Caco-2 (cell line): ENCODE measurements around the gene COX5A. TPM values are rescaled to one million over a fixed set of nuclear protein-coding genes. Genes with fewer than 3 reads are reported as not detected.

Source experiments
- BruUV-seq: library from RNA; stranded (reverse); fragments of 400-500 nt; replicated peaks from 2 replicates; lab custom pipeline; 2021; lab: Mats Ljungman, UMichigan
- CTCF ChIA-PET: fragments of 300-600 bp; sonication (Branson Sonifier 250); formaldehyde crosslinking; loops from one replicate; lab custom pipeline; 2022; ENCODE audit warnings: antibody characterized with exemption; lab: Charles Lee
- POLR2A ChIA-PET: fragments of 300-600 bp; sonication (Branson Sonifier 250); formaldehyde crosslinking; loops from one replicate; lab custom pipeline; 2022; ENCODE audit warnings: antibody characterized with exemption; lab: Charles Lee
- DNase-seq, 2 experiments: peaks; one replicate each; pipeline versions ENCODE4 v3.0.0 to v3.0.0-alpha.2; 2020 to 2022
- H3K27me3 ChIP-seq: replicated peaks from 2 replicates; pipeline ENCODE4 v1.6.0; 2011; ENCODE audit warnings: low read length; ENCODE audit not compliant: control insufficient read depth, insufficient read depth
- H3K36me3 ChIP-seq: 2 replicates; pipeline ENCODE4 v1.5.1; 2011; ENCODE audit warnings: low read length; ENCODE audit not compliant: control insufficient read depth, insufficient read depth
- H3K4me1 ChIP-seq: fragments of 250-450 bp; sonication (Bioruptor Pico); 2 replicates; pipeline ENCODE4 v1.5.1; 2020; ENCODE audit warnings: mild to moderate bottlenecking
- H3K4me3 ChIP-seq: 2 replicates; pipeline ENCODE4 v1.5.1; 2011; ENCODE audit warnings: low read depth, mild to moderate bottlenecking, control low read depth, low read length
- H3K9me3 ChIP-seq: fragments of 250-450 bp; sonication (Bioruptor Pico); 2 replicates; pipeline ENCODE4 v1.5.1; 2020; ENCODE audit warnings: mild to moderate bottlenecking, moderate library complexity
- H3K27ac Mint-ChIP-seq: one replicate; pipeline ENCODE4 v1.8.0; 2022; ENCODE audit warnings: mixed read lengths; ENCODE audit not compliant: unreplicated experiment
- H3K27me3 Mint-ChIP-seq: one replicate; pipeline ENCODE4 v1.8.0; 2022; ENCODE audit warnings: mixed read lengths; ENCODE audit not compliant: insufficient read depth, unreplicated experiment
- H3K36me3 Mint-ChIP-seq: one replicate; pipeline ENCODE4 v1.8.0; 2022; ENCODE audit warnings: mild to moderate bottlenecking, mixed read lengths; ENCODE audit not compliant: insufficient read depth, unreplicated experiment
- H3K4me1 Mint-ChIP-seq: one replicate; pipeline ENCODE4 v1.8.0; 2022; ENCODE audit warnings: low read depth, mixed read lengths; ENCODE audit not compliant: unreplicated experiment
- H3K4me3 Mint-ChIP-seq: one replicate; pipeline ENCODE4 v1.8.0; 2022; ENCODE audit warnings: mild to moderate bottlenecking, moderate library complexity, mixed read lengths; ENCODE audit not compliant: unreplicated experiment
- H3K9me3 Mint-ChIP-seq: one replicate; pipeline ENCODE4 v1.8.0; 2022; ENCODE audit warnings: mixed read lengths; ENCODE audit not compliant: unreplicated experiment
- CTCF ChIP-seq, 2 experiments: fragments of 200-600 bp in 1 of 2; IDR thresholded peaks; 1 replicate in 1 of 2; 2 replicates in 1 of 2; pipeline versions ENCODE4 v1.5.1 to v1.8.0; 2011 to 2022; ENCODE audit warnings: antibody characterized with exemption in 1 of 2, control low read depth in 1 of 2, inconsistent platforms in 1 of 2, low read depth in 1 of 2, low read length in 1 of 2, mild to moderate bottlenecking in 1 of 2, moderate library complexity in 1 of 2; ENCODE audit not compliant: insufficient read depth in 1 of 2, severe bottlenecking in 1 of 2, unreplicated experiment in 1 of 2
- intact Hi-C: fragments of 100-400 bp; cut with micrococcal nuclease; formaldehyde crosslinking; loops from one replicate; pipeline ENCODE4 v1.10.0; 2022; ENCODE audit not compliant: unreplicated experiment
- total RNA-seq: library from RNA; stranded (reverse); gene quantifications from 2 replicates; pipeline ENCODE4 v1.2.3, GENCODE V29; 2022

The COX5A gene
- total RNA-seq, 1 experiment from 2014 or later: 318 TPM

GRCh38 chr15:74955796-74956647, 18.1 kb upstream of the COX5A start:
- Mint-ChIP-seq H3K4me3 (peak overlapping the region; percentile 87), H3K27ac (peak overlapping the region; percentile 64), H3K9me3 (no peaks in the 10 kb centered on the region), H3K36me3 (peaks cover 18% of the 10 kb centered on the region), H3K27me3 (no peaks in the 10 kb centered on the region), H3K4me1 (peaks cover 3% of the 10 kb centered on the region)
- peak overlapping the region; percentile 56 for H3K4me3 ChIP-seq
- no peaks in the 10 kb centered on the region for H3K36me3 ChIP-seq
- no peaks in the 10 kb centered on the region for H3K9me3 ChIP-seq
- CTCF ChIA-PET: interaction anchor here (0.7 to 2.5 kb wide), 8 partner anchors 18 to 187 kb away, joined by 3 to 11 read pairs (median 4); partner anchors contain the start of genes COX5A, FAM219B, PPCDC and SCAMP5
- H3K27me3 ChIP-seq: no peaks in the 10 kb centered on the region
- POLR2A ChIA-PET: interaction anchor here (0.9 to 1.6 kb wide), 4 partner anchors 18 to 59 kb away, joined by 5 to 12 read pairs (median 8); partner anchors contain the start of genes COX5A, FAM219B and SCAMP5
- peaks cover 14% of the 10 kb centered on the region for H3K4me1 ChIP-seq
- intact Hi-C loops: loop anchor here (1.0 to 5.0 kb wide), 2 partner anchors 32 to 246 kb away; partner anchors contain the start of gene C15orf39
- peak; percentile 79 to 88 for DNase-seq
- BruUV-seq: no TSS peak
- TF ChIP-seq CTCF (IDR thresholded peaks at IDR 0.05; ENCODE audit: insufficient read depth in 1 of 2, low read depth in 1 of 2, low read length in 1 of 2, severe bottlenecking in 1 of 2, unreplicated experiment in 1 of 2): peak; percentile 46 to 61

GRCh38 chr15:74955017-74955416, 17.1 kb upstream of the COX5A start:
- H3K4me3 ChIP-seq: peak overlapping the region; percentile 56
- no peaks in the 10 kb centered on the region for H3K9me3 Mint-ChIP-seq
- CTCF ChIA-PET: interaction anchor here (0.7 to 1.6 kb wide), 2 partner anchors 40 to 184 kb away, joined by 3 to 7 read pairs; partner anchors contain the start of gene SCAMP5
- H3K4me1 ChIP-seq: peaks cover 14% of the 10 kb centered on the region
- POLR2A ChIA-PET: interaction anchor here (0.6 to 1.1 kb wide), 3 partner anchors 17 to 81 kb away, joined by 4 to 7 read pairs (median 5); partner anchors contain the start of gene COX5A
- BruUV-seq: no TSS peak
- peak overlapping the region; percentile 64 for H3K27ac Mint-ChIP-seq
- peaks cover 13% of the 10 kb centered on the region for H3K4me1 Mint-ChIP-seq
- H3K27me3 ChIP-seq: no peaks in the 10 kb centered on the region
- DNase-seq: no peak
- H3K36me3 Mint-ChIP-seq: peaks cover 18% of the 10 kb centered on the region
- H3K27me3 Mint-ChIP-seq: no peaks in the 10 kb centered on the region
- H3K36me3 ChIP-seq: no peaks in the 10 kb centered on the region
- H3K9me3 ChIP-seq: no peaks in the 10 kb centered on the region
- TF ChIP-seq CTCF (IDR thresholded peaks at IDR 0.05; ENCODE audit: insufficient read depth in 1 of 2, low read depth in 1 of 2, low read length in 1 of 2, severe bottlenecking in 1 of 2, unreplicated experiment in 1 of 2): no peak
- H3K4me3 Mint-ChIP-seq: peak overlapping the region; percentile 87
- intact Hi-C loops: loop anchor here (5.0 kb wide), 1 partner anchor 247 kb away; the partner anchor contains the start of gene C15orf39

- CTCF ChIA-PET: interaction anchor here (0.9 to 1.6 kb wide), 3 partner anchors 84 to 186 kb away, joined by 3 to 7 read pairs (median 3); no protein-coding TSS in a partner anchor
- no TSS peak for BruUV-seq
- H3K4me3 ChIP-seq: peak overlapping the region; percentile 56; the same call in 1 of the 2 replicates
- peaks cover 14% of the 10 kb centered on the region for H3K4me1 Mint-ChIP-seq
- H3K4me3 Mint-ChIP-seq: peak overlapping the region; percentile 87
- no peaks in the 10 kb centered on the region for H3K9me3 ChIP-seq
- intact Hi-C loops: loop anchor here (5.0 kb wide), 1 partner anchor 112 kb away; the partner anchor contains the start of gene ULK3
- no peaks in the 10 kb centered on the region for H3K36me3 ChIP-seq
- H3K27ac Mint-ChIP-seq: peak overlapping the region; percentile 64
- H3K4me1 ChIP-seq: peaks cover 14% of the 10 kb centered on the region
- H3K27me3 ChIP-seq: no peaks in the 10 kb centered on the region
- no peaks in the 10 kb centered on the region for H3K27me3 Mint-ChIP-seq
- no peak for DNase-seq
- POLR2A ChIA-PET: interaction anchor here (0.5 to 1.1 kb wide), 5 partner anchors 17 to 82 kb away, joined by 3 to 7 read pairs (median 4); partner anchors contain the start of gene COX5A
- H3K9me3 Mint-ChIP-seq: no peaks in the 10 kb centered on the region
- H3K36me3 Mint-ChIP-seq: peaks cover 18% of the 10 kb centered on the region
- TF ChIP-seq CTCF (IDR thresholded peaks at IDR 0.05; ENCODE audit: insufficient read depth in 1 of 2, low read depth in 1 of 2, low read length in 1 of 2, severe bottlenecking in 1 of 2, unreplicated experiment in 1 of 2): no peak
Measured at GRCh38 chr15:74954515-74954914, 16.6 kb upstream of the COX5A start.
